ENCODE measurements around the gene WFIKKN1.

- TF ChIP-seq CBFB (CRISPR knock-in tag; IDR thresholded peaks at IDR 0.05) (no peak), ZNF687 (CRISPR knock-in tag; IDR thresholded peaks at IDR 0.05) (no peak), FOXA1 (IDR thresholded peaks at IDR 0.05) (no peak), FOXA1 (CRISPR knock-in tag; IDR thresholded peaks at IDR 0.05) (no peak), CTCF (CRISPR knock-in tag; IDR thresholded peaks at IDR 0.05) (no peak), CEBPB (IDR thresholded peaks at IDR 0.05; ENCODE audit: borderline replicate concordance, low read depth, low read length) (no peak), GABPA (IDR thresholded peaks at IDR 0.05; ENCODE audit: low read depth, low read length) (no peak), GABPA (CRISPR knock-in tag; IDR thresholded peaks at IDR 0.05; ENCODE audit: low read depth) (no peak), KLF16 (CRISPR knock-in tag; IDR thresholded peaks at IDR 0.05) (no peak), PRPF4 (IDR thresholded peaks at IDR 0.05; ENCODE audit: low read depth, low read length, poor library complexity, severe bottlenecking) (no peak)
These were observed 31.8 kb downstream of the WFIKKN1 start for GRCh38 chr16:662597-662996.
